Raji (cell line): Measurements from ENCODE around the gene TCFL5.

Source experiments
- POLR2A ChIP-seq: IDR thresholded peaks from 2 replicates; pipeline ENCODE4 v1.6.1; 2011; ENCODE audit warnings: low read depth, low read length, control low read depth; ENCODE audit not compliant: insufficient read depth

The TCFL5 gene

GRCh38 chr20:62854121-62854520, 7.5 kb downstream of the TCFL5 start:
- no peak for TF ChIP-seq POLR2A

GRCh38 chr20:62852841-62853240, 8.8 kb downstream of the TCFL5 start:
- TF ChIP-seq POLR2A: no peak

GRCh38 chr20:62852196-62852595, 9.4 kb downstream of the TCFL5 start:
- TF ChIP-seq POLR2A: no peak

GRCh38 chr20:62850333-62850974, 11.2 kb downstream of the TCFL5 start:
- no peak for TF ChIP-seq POLR2A

GRCh38 chr20:62849431-62849830, 12.2 kb downstream of the TCFL5 start:
- TF ChIP-seq POLR2A: no peak

GRCh38 chr20:62846166-62846890, 15.3 kb downstream of the TCFL5 start:
- TF ChIP-seq POLR2A: no peak

GRCh38 chr20:62845416-62846160, 16.0 kb downstream of the TCFL5 start:
- TF ChIP-seq POLR2A: no peak

- TF ChIP-seq POLR2A: no peak
These were observed 17.4 kb downstream of the TCFL5 start for GRCh38 chr20:62844182-62844581.

GRCh38 chr20:62843656-62844055, 18.0 kb downstream of the TCFL5 start:
- TF ChIP-seq POLR2A: no peak

GRCh38 chr20:62841705-62842212, 19.9 kb downstream of the TCFL5 start:
- TF ChIP-seq POLR2A: no peak

GRCh38 chr20:62840244-62841197, 21.1 kb downstream of the TCFL5 start:
- no peak for TF ChIP-seq POLR2A

- no peak for TF ChIP-seq POLR2A
These were observed 21.8 kb downstream of the TCFL5 start for GRCh38 chr20:62839816-62840215.

- no peak for TF ChIP-seq POLR2A
These were observed 22.4 kb downstream of the TCFL5 start for GRCh38 chr20:62839261-62839660.

- no peak for TF ChIP-seq POLR2A
These were observed 23.3 kb downstream of the TCFL5 start for GRCh38 chr20:62838128-62838891.

- no peak for TF ChIP-seq POLR2A
These were observed 23.9 kb downstream of the TCFL5 start for GRCh38 chr20:62837790-62838127.
